MG63 (cell line): ENCODE results near the gene CIRBP. TPM values are rescaled to one million over a fixed set of nuclear protein-coding genes. Genes with fewer than 3 reads are reported as not detected.
A peak's percentile ranks its signal among the peaks of the same experiment; 100 is the strongest.
"Not testable (repeated sequence)": the region's sequence is repeated elsewhere in the genome, so short reads cannot be mapped to it uniquely, and the experiment has no call there.

ENCODE experiments used
- DNase-seq: peaks from one replicate; pipeline ENCODE4 v3.0.0-alpha.2; 2020
- H3K27me3 ChIP-seq: fragments of 250-450 bp; sonication (Bioruptor Pico); 2 replicates; pipeline ENCODE4 v1.5.1; 2020; ENCODE audit warnings: mild to moderate bottlenecking, moderate library complexity
- H3K36me3 ChIP-seq: fragments of 250-450 bp; sonication (Bioruptor Pico); 2 replicates; pipeline ENCODE4 v1.5.1; 2020; ENCODE audit warnings: mild to moderate bottlenecking, moderate library complexity
- H3K4me3 ChIP-seq: fragments of 250-450 bp; sonication (Bioruptor Pico); 2 replicates; pipeline ENCODE4 v1.5.1; 2020; ENCODE audit warnings: mild to moderate bottlenecking, moderate library complexity
- H3K9me3 ChIP-seq: fragments of 250-450 bp; sonication (Bioruptor Pico); 2 replicates; pipeline ENCODE4 v1.5.1; 2020; ENCODE audit warnings: mild to moderate bottlenecking, moderate library complexity
- total RNA-seq: library from RNA; depleted of rRNA; stranded (reverse); fragments of >200 nt; shearing (Covaris generic); gene quantifications from 2 replicates; pipeline ENCODE4 v1.2.3, GENCODE V29; 2014; ENCODE audit warnings: low replicate concordance

CIRBP gene
- total RNA-seq, 1 experiment from 2014 or later: 68.5 TPM

DNA sequence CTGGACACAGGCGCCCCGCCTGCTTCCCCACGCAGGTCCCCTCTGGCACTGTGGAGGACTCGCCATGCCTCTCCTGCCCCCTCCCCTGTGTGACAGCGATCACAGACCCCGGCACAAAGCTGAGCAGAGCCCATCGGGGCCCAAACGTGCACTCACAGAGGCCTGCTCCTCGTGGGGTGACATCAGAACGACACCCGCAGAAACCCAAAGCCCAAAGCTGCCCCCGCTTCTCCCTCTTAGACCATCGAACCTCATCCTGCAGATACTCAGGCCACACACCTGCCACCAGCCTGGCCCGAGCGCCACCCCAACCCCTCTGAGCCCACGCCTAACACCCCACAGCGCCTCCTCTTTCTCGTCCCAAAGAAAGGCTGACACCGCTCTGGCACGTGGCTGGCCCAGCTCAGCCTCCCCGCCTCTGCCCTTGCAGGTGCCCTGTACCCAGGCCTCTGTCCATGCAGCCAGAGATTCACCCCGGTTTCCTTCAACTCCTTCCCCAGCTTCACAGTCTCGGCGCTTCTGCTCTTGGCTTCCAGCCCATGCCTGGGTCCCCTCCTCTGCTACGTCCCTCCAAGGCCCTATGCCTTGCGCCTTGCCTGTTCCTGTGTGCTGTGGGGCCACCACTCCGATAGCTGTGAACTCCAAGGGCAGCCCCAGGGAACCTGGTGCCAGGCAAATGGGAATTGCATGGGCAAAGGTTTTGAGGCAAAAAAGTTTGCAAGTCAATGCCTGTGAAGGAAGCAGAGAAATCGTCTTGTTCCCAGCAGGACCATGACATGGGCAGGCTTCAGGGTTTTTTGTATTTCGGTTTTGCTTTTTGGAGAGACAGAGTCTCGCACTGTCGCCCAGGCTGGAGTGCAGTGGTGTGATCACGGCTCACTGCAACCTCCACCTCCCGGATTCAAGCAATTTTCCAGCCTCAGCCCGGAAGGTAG is 30.5 kb upstream of the CIRBP start:
- Histone ChIP-seq H3K36me3 (no peaks in the 10 kb centered on the region; the same call in 1 of the 2 replicates), H3K27me3 (no peaks in the 10 kb centered on the region), H3K9me3 (no peaks in the 10 kb centered on the region), H3K4me3 (no peak overlapping the region)
- DNase-seq: no peak

DNA sequence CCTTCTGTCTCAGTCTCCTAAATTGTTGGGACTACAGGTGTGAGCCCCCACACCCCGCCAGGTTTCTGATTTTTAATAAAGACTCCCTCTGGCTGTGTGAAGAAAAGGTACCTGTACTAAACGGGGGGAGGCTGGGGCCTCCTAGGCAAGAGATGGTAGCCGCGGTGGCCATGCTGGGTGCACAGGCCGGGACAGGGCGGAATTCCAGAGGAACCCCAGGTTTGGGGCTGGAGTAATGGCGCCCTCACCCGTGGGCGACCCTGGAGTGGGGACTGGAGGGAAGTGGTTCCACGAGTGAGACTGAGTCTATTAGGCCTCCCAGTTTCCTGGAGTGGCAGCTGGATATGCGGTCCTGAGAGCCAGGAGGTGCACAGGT is 29.7 kb upstream of the CIRBP start:
- DNase-seq: no peak
- H3K4me3 ChIP-seq: no peak overlapping the region

DNA sequence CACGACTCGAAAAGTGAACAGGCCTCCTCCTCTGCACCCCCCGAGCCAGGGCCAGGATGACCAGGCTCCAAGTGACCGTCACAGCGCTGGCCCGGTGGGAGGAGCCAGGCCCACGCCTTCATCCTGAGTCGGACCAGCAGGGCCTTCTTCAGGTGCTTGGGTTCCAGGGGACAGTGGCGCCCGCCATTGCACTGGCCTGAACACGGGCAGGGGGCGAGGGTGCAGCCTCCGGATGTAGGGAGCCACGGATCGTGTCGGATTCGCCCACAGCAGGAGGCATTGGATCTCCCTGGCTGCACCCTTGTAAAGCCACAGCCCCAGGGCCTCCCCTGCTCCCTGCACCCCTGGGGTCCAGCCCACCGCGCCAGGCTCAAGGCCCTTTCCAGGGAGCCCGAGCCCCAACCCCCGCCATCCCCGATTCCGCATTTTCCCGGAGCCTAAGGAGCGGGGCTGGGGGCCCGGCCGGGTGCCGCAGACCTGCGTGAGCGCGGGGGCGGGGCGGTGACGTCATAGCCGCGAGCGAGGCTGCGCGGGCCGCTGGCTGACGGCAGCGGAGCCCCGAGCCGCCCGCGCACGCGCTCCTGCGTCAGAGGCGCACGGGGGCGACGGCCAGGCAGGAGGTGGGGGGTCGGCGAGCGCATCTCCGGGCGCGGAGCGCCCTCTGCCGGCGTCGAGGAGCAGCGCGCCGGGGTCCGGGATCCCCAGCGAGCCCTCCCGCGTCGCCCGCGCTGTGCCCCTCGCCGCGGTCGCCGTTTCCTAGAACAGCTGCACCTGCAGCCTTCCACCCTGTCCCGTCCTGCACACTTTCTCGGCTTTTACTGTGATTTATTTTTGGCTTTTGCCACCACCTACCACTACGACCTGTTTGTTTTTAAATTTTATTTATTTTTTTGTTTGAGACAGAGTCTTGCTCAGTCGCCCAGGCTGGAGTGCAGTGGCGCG is 29.1 kb upstream of the CIRBP start:
- H3K27me3 ChIP-seq: no peaks in the 10 kb centered on the region
- H3K9me3 ChIP-seq: no peaks in the 10 kb centered on the region
- DNase-seq: peak; percentile 79
- peaks cover 5% of the 10 kb centered on the region for H3K36me3 ChIP-seq
- H3K4me3 ChIP-seq: no peak overlapping the region

More for the DNA sequence above, 29.7 kb upstream of the CIRBP start:
- Histone ChIP-seq H3K27me3 (no peaks in the 10 kb centered on the region), H3K9me3 (no peaks in the 10 kb centered on the region), H3K36me3 (peaks cover 5% of the 10 kb centered on the region)

DNA sequence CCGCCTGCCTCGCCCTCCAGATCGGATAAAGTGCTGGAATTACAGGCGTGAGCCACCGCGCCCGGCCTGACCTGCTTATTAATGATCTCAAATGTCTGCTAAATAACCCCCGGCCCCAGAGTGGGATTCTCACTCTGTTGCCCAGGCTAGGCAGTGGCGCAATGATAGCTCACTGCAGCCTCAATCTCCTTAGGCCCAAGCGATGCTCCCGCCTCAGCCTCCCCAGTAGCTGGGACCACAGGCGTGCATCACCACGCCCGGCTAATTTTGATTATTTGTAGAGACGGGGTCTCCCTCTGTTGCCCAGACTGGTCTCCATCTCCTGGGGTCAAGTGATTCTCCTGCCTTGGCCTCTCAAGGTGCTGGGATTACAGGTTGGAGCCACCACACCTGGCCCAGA is 28.2 kb upstream of the CIRBP start:
- DNase-seq: no peak

DNA sequence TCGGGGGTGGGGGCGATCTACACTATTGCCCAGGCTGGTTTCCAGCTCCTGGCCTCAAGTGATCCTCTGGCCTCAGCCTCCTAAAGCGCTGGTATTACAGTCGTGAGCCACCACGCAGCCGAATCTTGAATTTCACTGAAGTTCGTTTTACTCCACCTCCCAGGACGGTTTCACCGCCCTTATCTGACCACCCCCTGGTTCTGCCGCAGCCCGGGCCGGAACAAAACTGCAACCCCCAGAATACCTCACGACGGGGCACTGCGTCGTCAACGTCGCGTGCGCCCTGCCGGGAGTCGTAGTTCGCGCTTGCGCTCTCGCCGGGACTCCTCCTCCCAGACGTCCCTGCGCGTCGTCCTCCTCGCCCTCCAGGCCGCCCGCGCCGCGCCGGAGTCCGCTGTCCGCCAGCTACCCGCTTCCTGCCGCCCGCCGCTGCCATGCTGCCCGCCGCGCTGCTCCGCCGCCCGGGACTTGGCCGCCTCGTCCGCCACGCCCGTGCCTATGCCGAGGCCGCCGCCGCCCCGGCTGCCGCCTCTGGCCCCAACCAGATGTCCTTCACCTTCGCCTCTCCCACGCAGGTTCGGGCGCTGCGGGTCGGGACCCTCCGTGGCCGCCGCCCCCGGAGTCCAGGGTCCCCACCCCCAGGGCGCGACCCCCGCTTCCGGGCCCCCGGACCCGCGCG is 27.6 kb upstream of the CIRBP start, which contains the start of gene ATP5F1D:
Gene ATP5F1D, plus strand, starts transcription at position 335 of the 679 bp plus-strand sequence. Its CDS starts 100 bp downstream, at position 435.
- DNase-seq: peak; percentile 87
- H3K9me3 ChIP-seq: no peaks in the 10 kb centered on the region
- H3K4me3 ChIP-seq: peak within 1 kb of the TSS; percentile 61
- peaks cover 5% of the 10 kb centered on the region for H3K36me3 ChIP-seq
- no peaks in the 10 kb centered on the region for H3K27me3 ChIP-seq

More for the DNA sequence above, 28.2 kb upstream of the CIRBP start:
- H3K4me3 ChIP-seq: peak overlapping the region; percentile 61
- H3K9me3 ChIP-seq: no peaks in the 10 kb centered on the region
- H3K27me3 ChIP-seq: no peaks in the 10 kb centered on the region
- H3K36me3 ChIP-seq: peaks cover 5% of the 10 kb centered on the region

DNA sequence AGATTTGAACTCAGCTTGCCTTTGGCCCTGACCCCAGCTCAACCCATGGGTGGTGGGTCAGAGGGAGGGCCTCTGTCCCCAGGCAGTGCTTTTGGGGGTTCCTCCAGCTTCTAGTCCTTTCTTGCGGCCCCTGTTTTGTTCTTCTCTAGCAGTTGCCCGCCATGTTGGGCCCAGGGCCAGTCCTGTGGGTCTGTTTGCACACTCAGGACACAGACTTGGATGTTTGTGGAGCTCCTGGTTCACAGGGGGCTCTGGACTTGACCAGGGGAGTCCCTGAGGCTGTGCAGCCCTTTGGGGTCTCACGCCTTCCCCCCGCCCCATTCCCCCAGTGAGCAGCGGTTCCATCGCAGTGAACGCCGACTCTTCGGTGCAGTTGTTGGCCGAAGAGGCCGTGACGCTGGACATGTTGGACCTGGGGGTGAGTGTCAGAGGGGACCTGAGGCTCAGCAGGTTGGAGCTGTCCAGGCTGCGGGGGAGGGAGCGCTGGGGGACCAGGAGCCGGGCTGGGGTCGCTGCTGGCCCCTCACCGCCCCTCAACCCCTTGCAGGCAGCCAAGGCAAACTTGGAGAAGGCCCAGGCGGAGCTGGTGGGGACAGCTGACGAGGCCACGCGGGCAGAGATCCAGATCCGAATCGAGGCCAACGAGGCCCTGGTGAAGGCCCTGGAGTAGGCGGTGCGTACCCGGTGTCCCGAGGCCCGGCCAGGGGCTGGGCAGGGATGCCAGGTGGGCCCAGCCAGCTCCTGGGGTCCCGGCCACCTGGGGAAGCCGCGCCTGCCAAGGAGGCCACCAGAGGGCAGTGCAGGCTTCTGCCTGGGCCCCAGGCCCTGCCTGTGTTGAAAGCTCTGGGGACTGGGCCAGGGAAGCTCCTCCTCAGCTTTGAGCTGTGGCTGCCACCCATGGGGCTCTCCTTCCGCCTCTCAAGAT is 25.1 kb upstream of the CIRBP start:
- H3K9me3 ChIP-seq: no peaks in the 10 kb centered on the region
- peaks cover 5% of the 10 kb centered on the region for H3K36me3 ChIP-seq
- H3K4me3 ChIP-seq: peak overlapping the region; percentile 28
- peak; percentile 83 for DNase-seq
- H3K27me3 ChIP-seq: no peaks in the 10 kb centered on the region

DNA sequence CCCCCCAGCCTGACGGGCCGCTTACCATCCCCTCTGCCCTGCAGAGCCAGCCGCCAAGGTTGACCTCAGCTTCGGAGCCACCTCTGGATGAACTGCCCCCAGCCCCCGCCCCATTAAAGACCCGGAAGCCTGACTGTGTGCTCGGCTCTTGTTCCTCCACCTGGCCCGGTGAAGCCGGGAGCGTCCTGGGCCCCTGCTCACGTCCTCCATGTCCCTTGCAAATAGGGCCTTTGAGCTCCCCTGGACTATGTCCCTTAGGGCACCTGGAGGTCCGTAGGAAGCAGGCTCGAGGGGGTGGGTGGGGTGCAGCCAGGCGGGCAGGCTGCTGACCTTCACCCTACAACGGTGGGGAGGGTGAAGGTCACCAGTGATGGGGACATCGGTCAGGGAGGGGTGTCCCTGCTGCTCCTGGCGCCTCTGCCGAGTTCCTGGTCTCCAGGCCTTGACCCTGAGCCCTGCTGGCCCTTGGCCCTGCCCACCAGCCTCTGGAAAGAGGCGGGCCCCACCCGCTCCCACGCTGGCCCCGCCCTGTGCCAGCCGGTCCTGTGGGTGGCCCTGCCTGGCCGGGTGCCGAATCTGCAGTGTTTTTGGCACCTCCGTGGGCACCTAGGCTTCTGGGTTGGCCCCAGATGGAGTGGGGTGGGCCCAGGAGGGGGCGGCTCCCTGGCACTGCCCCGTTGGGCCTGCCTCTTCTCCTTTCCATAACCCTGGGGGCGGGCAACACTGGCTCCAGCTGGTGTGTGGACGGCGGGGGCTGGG is 24.3 kb upstream of the CIRBP start:
- no peaks in the 10 kb centered on the region for H3K27me3 ChIP-seq
- H3K4me3 ChIP-seq: peak overlapping the region; percentile 28
- H3K36me3 ChIP-seq: peaks cover 7% of the 10 kb centered on the region
- no peaks in the 10 kb centered on the region for H3K9me3 ChIP-seq
- DNase-seq: peak; percentile 83

DNA sequence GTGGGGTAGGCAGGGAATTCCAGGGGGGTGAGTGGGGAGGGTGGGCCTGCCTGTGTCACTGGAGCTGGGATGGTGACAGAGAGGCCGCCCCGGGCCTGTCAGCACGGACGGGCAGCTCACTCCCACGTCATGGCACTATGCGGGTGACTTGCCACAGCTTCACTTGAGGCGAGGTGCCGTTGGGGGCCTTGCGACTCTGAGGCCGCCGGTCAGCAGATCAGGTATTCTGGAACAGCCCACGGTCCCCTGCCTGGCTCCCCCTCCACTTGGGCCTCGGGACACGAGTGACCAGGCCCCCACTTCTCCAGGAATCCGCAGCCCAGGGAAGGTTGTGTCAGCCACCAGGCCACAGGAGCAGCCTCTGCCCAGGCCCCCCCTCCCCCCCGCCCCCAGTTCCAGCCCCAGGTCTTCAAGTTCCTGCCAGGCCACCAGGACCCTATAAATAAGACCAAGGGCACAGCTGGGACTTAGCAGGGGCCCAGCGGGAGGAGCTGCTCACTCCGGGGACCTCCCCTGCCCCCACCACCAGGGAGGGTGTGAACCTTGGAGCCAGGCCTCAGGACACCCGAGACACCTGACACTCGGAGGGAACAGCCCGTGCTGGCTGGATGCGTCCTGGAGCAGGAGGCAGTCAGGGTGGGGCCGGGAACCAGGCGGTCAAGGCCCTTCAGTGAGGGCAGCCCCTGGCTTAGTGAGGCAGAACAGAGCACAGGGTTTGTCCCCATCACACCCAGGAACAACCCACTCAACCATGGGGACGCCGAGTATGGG is 23.5 kb upstream of the CIRBP start:
- no peak for DNase-seq
- Histone ChIP-seq H3K27me3 (no peaks in the 10 kb centered on the region), H3K4me3 (no peak overlapping the region), H3K9me3 (no peaks in the 10 kb centered on the region), H3K36me3 (peaks cover 9% of the 10 kb centered on the region)

DNA sequence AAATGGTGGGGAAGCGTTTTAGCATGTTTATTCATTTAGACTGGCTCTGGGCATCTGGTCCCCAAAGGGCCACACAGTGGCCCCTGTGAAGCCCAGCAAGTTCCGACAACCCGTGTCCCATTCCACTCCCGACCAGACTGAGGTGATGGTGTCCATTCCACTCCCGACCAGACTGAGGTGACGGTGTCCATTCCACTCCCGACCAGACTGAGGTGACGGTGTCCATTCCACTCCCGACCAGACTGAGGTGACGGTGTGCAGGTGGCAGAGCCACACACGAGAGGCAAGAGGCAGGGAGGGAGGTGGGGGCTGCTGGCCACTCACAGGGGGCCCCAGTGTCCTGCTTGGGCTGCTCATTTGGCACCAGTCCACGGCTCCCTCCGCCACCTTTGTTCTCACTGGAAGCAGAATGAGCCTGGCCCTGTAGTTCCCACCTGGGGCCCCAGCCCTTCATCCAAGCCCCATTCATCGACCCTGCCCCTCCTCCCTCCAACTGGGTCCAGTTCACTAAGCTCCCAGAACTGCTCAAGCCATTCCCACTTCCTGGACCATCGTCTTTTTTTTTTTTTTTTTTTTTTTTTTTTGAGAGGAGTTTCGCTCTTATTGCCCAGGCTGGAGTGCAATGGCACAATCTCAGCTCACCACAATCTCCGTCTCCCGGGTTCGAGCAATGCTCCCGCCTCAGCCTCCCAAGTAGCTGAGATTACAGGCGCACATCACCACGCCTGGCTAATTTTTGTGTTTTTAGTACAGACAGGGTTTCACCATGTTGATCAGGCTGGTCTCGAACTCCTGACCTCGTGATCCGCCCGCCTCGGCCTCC is 22.7 kb upstream of the CIRBP start:
- not testable (repeated sequence) for H3K4me3 ChIP-seq, H3K27me3 ChIP-seq, DNase-seq, H3K9me3 ChIP-seq
- peaks cover 17% of the 10 kb centered on the region for H3K36me3 ChIP-seq

DNA sequence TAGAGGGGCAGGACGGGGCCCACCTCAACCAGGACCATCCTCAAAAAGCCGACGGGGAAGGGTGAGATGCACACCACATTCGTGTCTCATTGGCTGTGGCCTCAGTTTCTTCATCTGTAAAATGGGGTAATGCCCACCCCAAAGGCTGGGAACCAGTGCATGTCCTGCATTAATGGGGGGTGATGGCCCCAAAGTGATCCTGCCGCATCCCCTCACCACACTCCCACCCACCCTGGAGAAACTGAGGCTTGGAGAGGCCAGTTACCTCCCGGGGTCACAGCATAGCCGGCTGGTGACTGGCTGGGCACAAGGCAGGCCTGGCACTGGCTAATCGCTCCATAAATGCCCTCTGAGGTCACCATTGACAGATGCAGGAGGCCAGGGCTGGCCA is 21.4 kb upstream of the CIRBP start:
- no peaks in the 10 kb centered on the region for H3K9me3 ChIP-seq
- H3K36me3 ChIP-seq: peaks cover 21% of the 10 kb centered on the region
- H3K27me3 ChIP-seq: no peaks in the 10 kb centered on the region
- peak overlapping the region; percentile 66 for H3K4me3 ChIP-seq
- DNase-seq: no peak

DNA sequence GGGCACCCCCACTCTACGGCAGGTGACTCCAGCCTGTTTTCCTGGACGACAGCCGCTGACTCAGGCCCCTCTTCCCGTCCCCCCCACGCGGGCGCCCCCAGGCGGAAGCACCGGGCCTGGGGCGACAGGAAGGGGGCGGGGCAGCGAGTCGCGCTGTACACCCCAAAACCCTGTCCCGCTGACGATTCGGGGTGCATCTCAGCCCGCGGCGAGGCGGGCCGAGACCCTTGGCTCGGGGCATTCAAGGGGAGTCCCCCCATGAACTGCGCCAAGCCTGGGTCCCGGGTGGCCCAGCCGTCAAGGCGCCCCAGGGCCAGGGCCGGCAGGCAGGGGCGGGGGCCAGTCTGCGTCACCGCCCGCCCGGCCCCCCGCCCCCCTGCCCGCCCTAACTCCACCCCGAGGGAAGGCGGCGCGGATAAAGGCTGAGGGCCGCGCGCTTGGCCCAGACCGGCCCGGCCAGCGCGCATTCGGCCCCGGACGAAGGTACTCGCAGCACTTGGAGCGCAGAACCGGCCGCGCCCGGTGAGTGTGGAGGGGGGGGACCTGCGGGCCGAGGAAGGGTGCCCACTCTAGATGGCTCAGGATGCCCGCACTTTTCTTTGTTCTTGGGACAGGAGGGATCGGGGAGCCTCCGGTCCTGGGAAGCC is 20.9 kb upstream of the CIRBP start, which contains the start of gene MIDN:
Gene MIDN, plus strand, starts transcription at position 445 of the 647 bp plus-strand sequence. CDS start 1,714 bp downstream, outside the sequence.
- Histone ChIP-seq H3K4me3 (peak within 1 kb of the TSS; percentile 66), H3K9me3 (no peaks in the 10 kb centered on the region), H3K36me3 (peaks cover 21% of the 10 kb centered on the region), H3K27me3 (no peaks in the 10 kb centered on the region)
- DNase-seq: peak; percentile 81

DNA sequence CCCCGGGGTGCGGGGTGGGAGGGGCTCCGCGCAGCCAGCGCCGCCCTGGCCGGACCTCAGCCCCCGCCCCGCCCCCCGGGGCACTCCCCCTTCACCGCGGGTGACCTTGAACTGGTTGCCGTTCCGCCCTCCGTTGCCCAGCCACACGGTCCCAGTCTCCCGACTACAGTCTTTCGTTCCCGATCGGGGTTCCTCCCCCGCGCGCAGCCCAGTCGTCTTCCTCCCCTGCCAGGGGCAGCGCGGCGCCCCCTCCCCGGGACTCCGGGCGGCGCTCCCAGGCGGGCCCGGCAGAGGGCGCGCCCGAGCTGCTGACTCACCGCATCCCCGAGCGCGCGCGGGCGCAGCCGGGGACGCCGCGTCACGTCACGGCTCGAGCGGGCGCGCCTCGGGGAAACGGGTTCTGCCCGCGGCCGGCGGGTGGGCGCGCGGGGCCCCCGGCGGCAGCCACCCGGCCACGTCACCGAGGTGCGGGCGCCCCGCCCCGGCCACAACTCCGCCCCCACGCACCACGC is 20.3 kb upstream of the CIRBP start:
- peak overlapping the region; percentile 66 for H3K4me3 ChIP-seq
- peak; percentile 85 for DNase-seq
- H3K9me3 ChIP-seq: no peaks in the 10 kb centered on the region
- peaks cover 26% of the 10 kb centered on the region for H3K36me3 ChIP-seq
- no peaks in the 10 kb centered on the region for H3K27me3 ChIP-seq
